Left renal cortex interstitium (tissue), 4 donors: Measurements from ENCODE around the gene MRPL53. TPM values are rescaled to one million over a fixed set of nuclear protein-coding genes. Genes with fewer than 3 reads are reported as not detected.
"Not testable (repeated sequence)": the region's sequence is repeated elsewhere in the genome, so short reads cannot be mapped to it uniquely, and the experiment has no call there.

Source experiments
- DNase-seq, 4 donors: peaks; one replicate each; pipeline ENCODE4 v3.0.0-alpha.2; 2013; ENCODE audit warnings: low read depth in 4 of 4, low spot score in 2 of 4, missing footprints in 1 of 4
- polyA plus RNA-seq, 4 donors: library from polyadenylated mRNA; unstranded; fragments of 120-200 nt; gene quantifications; one replicate each; pipeline ENCODE4 v1.2.1, GENCODE V29; 2013; ENCODE audit not compliant: insufficient read length in 4 of 4

The MRPL53 gene
- polyA plus RNA-seq, 4 donors, result 40.6 to 86.2 (median 54.7) TPM

GRCh38 chr2:74454654-74455511 lies 17.6 kb downstream of the MRPL53 start, which contains the start of gene INO80B:
Gene INO80B (plus strand): TSS chr2:74455087. CDS start chr2:74455117, 30 bp downstream.
- DNase-seq, result peak in 3 of 4 donors; percentile 96 to 98 (median 96)

- no peak for DNase-seq
These were observed 21.8 kb downstream of the MRPL53 start for GRCh38 chr2:74450570-74451190.

- no peak for DNase-seq
These were observed 23.7 kb downstream of the MRPL53 start for GRCh38 chr2:74448771-74449170.

- DNase-seq, result no peak
These were observed 25.1 kb downstream of the MRPL53 start for GRCh38 chr2:74447230-74447999.

GRCh38 chr2:74444498-74445318 lies 27.8 kb downstream of the MRPL53 start:
- no peak for DNase-seq

- DNase-seq, result not testable (repeated sequence)
These were observed 29.8 kb downstream of the MRPL53 start for GRCh38 chr2:74442483-74443297.

- DNase-seq, result no peak
These were observed 30.6 kb downstream of the MRPL53 start, which contains the start of gene RTKN for GRCh38 chr2:74441690-74442482. Gene RTKN (minus strand): TSS chr2:74441937. CDS start chr2:74441816, 121 bp downstream.

GRCh38 chr2:74441170-74441689 lies 31.2 kb downstream of the MRPL53 start:
- DNase-seq, result no peak

- DNase-seq, result peak; percentile 84 to 88 (median 86)
These were observed 31.9 kb downstream of the MRPL53 start for GRCh38 chr2:74440378-74441169.

- DNase-seq, result peak in 1 of 4 donors; percentile 42
These were observed 32.6 kb downstream of the MRPL53 start for GRCh38 chr2:74439803-74440377.

- DNase-seq, result no peak
These were observed 33.1 kb downstream of the MRPL53 start for GRCh38 chr2:74439373-74439772.

GRCh38 chr2:74438248-74438647 lies 34.2 kb downstream of the MRPL53 start:
- DNase-seq, result no peak

- no peak for DNase-seq
These were observed 35.4 kb downstream of the MRPL53 start for GRCh38 chr2:74436848-74437695.

GRCh38 chr2:74436111-74436805 lies 36.2 kb downstream of the MRPL53 start:
- DNase-seq, result no peak

GRCh38 chr2:74430502-74430901 lies 42.0 kb downstream of the MRPL53 start:
- DNase-seq, result no peak
